GM12873 (cell line): ENCODE data around the gene CLEC1A.

Experiments
- TF ChIP-seq, protein P1 (sequence below): IDR thresholded peaks from 2 replicates; pipeline ENCODE4 v1.5.1; 2012; ENCODE audit warnings: low read depth, mild to moderate bottlenecking, moderate library complexity, low read length, control low read depth; ENCODE audit not compliant: insufficient read depth; ENCODE audit errors: missing control alignments

CLEC1A gene

GRCh38 chr12:10027311-10027710 is 71.5 kb downstream of the CLEC1A start:
- TF ChIP-seq, protein P1, sequence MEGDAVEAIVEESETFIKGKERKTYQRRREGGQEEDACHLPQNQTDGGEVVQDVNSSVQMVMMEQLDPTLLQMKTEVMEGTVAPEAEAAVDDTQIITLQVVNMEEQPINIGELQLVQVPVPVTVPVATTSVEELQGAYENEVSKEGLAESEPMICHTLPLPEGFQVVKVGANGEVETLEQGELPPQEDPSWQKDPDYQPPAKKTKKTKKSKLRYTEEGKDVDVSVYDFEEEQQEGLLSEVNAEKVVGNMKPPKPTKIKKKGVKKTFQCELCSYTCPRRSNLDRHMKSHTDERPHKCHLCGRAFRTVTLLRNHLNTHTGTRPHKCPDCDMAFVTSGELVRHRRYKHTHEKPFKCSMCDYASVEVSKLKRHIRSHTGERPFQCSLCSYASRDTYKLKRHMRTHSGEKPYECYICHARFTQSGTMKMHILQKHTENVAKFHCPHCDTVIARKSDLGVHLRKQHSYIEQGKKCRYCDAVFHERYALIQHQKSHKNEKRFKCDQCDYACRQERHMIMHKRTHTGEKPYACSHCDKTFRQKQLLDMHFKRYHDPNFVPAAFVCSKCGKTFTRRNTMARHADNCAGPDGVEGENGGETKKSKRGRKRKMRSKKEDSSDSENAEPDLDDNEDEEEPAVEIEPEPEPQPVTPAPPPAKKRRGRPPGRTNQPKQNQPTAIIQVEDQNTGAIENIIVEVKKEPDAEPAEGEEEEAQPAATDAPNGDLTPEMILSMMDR = no peak

- TF ChIP-seq, protein P1 = no peak
Measured at GRCh38 chr12:10025236-10025635, 73.5 kb downstream of the CLEC1A start.

- TF ChIP-seq, protein P1 = no peak
Measured at GRCh38 chr12:10021342-10021741, 77.4 kb downstream of the CLEC1A start.
